WTC11 (cell line): ENCODE results near the gene YDJC. TPM values are rescaled to one million over a fixed set of nuclear protein-coding genes. Genes with fewer than 3 reads are reported as not detected.

Experiments used
- ATAC-seq: fragments of 200-7000 bp; cut with Tn5 transposase; 2 replicates; pipeline ENCODE4 v1.10.0; 2021; ENCODE audit warnings: mild to moderate bottlenecking, moderate library complexity
- CTCF ChIA-PET: fragments of 300-600 bp; sonication (Branson Sonifier 250); formaldehyde crosslinking; loops from one replicate; lab custom pipeline; 2021; ENCODE audit warnings: antibody characterized with exemption; lab: Charles Lee
- POLR2A ChIA-PET: fragments of 350-600 bp; sonication (Branson Sonifier 250); formaldehyde crosslinking; loops from one replicate; lab custom pipeline; 2021; ENCODE audit warnings: antibody characterized with exemption; lab: Charles Lee
- DNase-seq: peaks from one replicate; pipeline ENCODE4 v3.0.0; 2021; ENCODE audit warnings: low spot score
- H3K27ac Mint-ChIP-seq: 2 replicates; pipeline ENCODE4 v1.8.0; 2021; ENCODE audit warnings: mixed read lengths
- H3K27me3 Mint-ChIP-seq: 2 replicates; pipeline ENCODE4 v1.8.0; 2021; ENCODE audit warnings: low read depth, mild to moderate bottlenecking, moderate library complexity, mixed read lengths
- H3K36me3 Mint-ChIP-seq: 2 replicates; pipeline ENCODE4 v1.8.0; 2021; ENCODE audit warnings: mixed read lengths
- H3K4me1 Mint-ChIP-seq: 2 replicates; pipeline ENCODE4 v1.8.0; 2022; ENCODE audit warnings: mixed read lengths
- H3K4me3 Mint-ChIP-seq: 2 replicates; pipeline ENCODE4 v1.8.0; 2021; ENCODE audit warnings: mild to moderate bottlenecking, moderate library complexity, mixed read lengths
- H3K9me3 Mint-ChIP-seq: 2 replicates; pipeline ENCODE4 v1.8.0; 2021; ENCODE audit warnings: mixed read lengths
- ATF1 ChIP-seq: sonication (generic); formaldehyde crosslinking; IDR thresholded peaks from 2 replicates; pipeline ENCODE4 v1.8.1; 2023; ENCODE audit warnings: mild to moderate bottlenecking, moderate library complexity, missing genetic modification reagents
- E2F1 ChIP-seq: sonication (generic); formaldehyde crosslinking; IDR thresholded peaks from 2 replicates; pipeline ENCODE4 v1.8.0; 2022; ENCODE audit warnings: mild to moderate bottlenecking, missing genetic modification reagents
- FOXP1 ChIP-seq: sonication (generic); formaldehyde crosslinking; IDR thresholded peaks from 2 replicates; pipeline ENCODE4 v1.8.0; 2022; ENCODE audit warnings: missing genetic modification reagents, mild to moderate bottlenecking, moderate library complexity, borderline replicate concordance
- GRHL2 ChIP-seq: fragments of 250-450 bp; sonication (Bioruptor Pico); IDR thresholded peaks from 2 replicates; pipeline ENCODE4 v1.8.0; 2022; ENCODE audit warnings: mild to moderate bottlenecking, moderate library complexity; ENCODE audit not compliant: insufficient replicate concordance, severe bottlenecking
- GTF2I ChIP-seq: fragments of 250-450 bp; sonication (Bioruptor Pico); conservative IDR thresholded peaks from 2 replicates; pipeline ENCODE4 v1.4.0; 2021; ENCODE audit warnings: mild to moderate bottlenecking
- HMGA2 ChIP-seq: fragments of 250-450 bp; sonication (Bioruptor Pico); IDR thresholded peaks from 2 replicates; pipeline ENCODE4 v1.4.0; 2021; ENCODE audit warnings: mild to moderate bottlenecking, moderate library complexity
- HMGXB4 ChIP-seq: sonication (generic); formaldehyde crosslinking; IDR thresholded peaks from 2 replicates; pipeline ENCODE4 v1.8.1; 2023; ENCODE audit warnings: mild to moderate bottlenecking, moderate library complexity, missing genetic modification reagents
- MXD4 ChIP-seq: fragments of 250-450 bp; sonication (Bioruptor Pico); IDR thresholded peaks from 2 replicates; pipeline ENCODE4 v1.8.0; 2021; ENCODE audit warnings: mild to moderate bottlenecking, moderate library complexity, borderline replicate concordance
- NR1H2 ChIP-seq: sonication (generic); formaldehyde crosslinking; IDR thresholded peaks from 2 replicates; pipeline ENCODE4 v1.9.0; 2021; ENCODE audit warnings: mild to moderate bottlenecking, moderate library complexity, missing genetic modification reagents
- PRRX2 ChIP-seq: fragments of 250-450 bp; sonication (Bioruptor Pico); IDR thresholded peaks from 2 replicates; pipeline ENCODE4 v1.8.0; 2021; ENCODE audit warnings: mild to moderate bottlenecking
- RORB ChIP-seq: fragments of 250-450 bp; sonication (Bioruptor Pico); IDR thresholded peaks from 2 replicates; pipeline ENCODE4 v1.9.0; 2021; ENCODE audit warnings: mild to moderate bottlenecking
- SMAD3 ChIP-seq: sonication (generic); formaldehyde crosslinking; IDR thresholded peaks from 2 replicates; pipeline ENCODE4 v1.8.0; 2022; ENCODE audit warnings: missing genetic modification reagents, mild to moderate bottlenecking, borderline replicate concordance
- SP1 ChIP-seq: sonication (generic); formaldehyde crosslinking; conservative IDR thresholded peaks from 2 replicates; pipeline ENCODE4 v1.8.1; 2022; ENCODE audit warnings: missing genetic modification reagents
- TP53 ChIP-seq: sonication (generic); formaldehyde crosslinking; IDR thresholded peaks from 2 replicates; pipeline ENCODE4 v1.8.1; 2023; ENCODE audit warnings: mild to moderate bottlenecking, missing genetic modification reagents
- total RNA-seq: library from RNA; stranded (reverse); gene quantifications from 3 replicates; pipeline ENCODE4 v1.2.3, GENCODE V29; 2021
- TF ChIP-seq, protein P1 (sequence below): sonication (generic); formaldehyde crosslinking; IDR thresholded peaks from 2 replicates; pipeline ENCODE4 v1.8.0; 2023; ENCODE audit warnings: mild to moderate bottlenecking, missing genetic modification reagents
- TF ChIP-seq, protein P2 (sequence below): sonication (generic); formaldehyde crosslinking; IDR thresholded peaks from 2 replicates; pipeline ENCODE4 v1.8.0; 2023; ENCODE audit warnings: missing genetic modification reagents
- TF ChIP-seq, protein P3 (sequence below): fragments of 250-450 bp; sonication (Bioruptor Pico); conservative IDR thresholded peaks from 2 replicates; pipeline ENCODE4 v1.9.0; 2021; ENCODE audit warnings: mild to moderate bottlenecking
- TF ChIP-seq, protein P4 (sequence below): sonication (generic); formaldehyde crosslinking; IDR thresholded peaks from 2 replicates; pipeline ENCODE4 v1.8.0; 2022; ENCODE audit warnings: mild to moderate bottlenecking, missing genetic modification reagents

The YDJC gene
- total RNA-seq, 1 experiment from 2014 or later = 39.8 TPM

- TF ChIP-seq NR1H2 (CRISPR knock-in tag) (no peak), FOXP1 (no peak), TP53 (CRISPR knock-in tag) (no peak), E2F1 (no peak), HMGA2 (no peak)
- TF ChIP-seq, protein P1, sequence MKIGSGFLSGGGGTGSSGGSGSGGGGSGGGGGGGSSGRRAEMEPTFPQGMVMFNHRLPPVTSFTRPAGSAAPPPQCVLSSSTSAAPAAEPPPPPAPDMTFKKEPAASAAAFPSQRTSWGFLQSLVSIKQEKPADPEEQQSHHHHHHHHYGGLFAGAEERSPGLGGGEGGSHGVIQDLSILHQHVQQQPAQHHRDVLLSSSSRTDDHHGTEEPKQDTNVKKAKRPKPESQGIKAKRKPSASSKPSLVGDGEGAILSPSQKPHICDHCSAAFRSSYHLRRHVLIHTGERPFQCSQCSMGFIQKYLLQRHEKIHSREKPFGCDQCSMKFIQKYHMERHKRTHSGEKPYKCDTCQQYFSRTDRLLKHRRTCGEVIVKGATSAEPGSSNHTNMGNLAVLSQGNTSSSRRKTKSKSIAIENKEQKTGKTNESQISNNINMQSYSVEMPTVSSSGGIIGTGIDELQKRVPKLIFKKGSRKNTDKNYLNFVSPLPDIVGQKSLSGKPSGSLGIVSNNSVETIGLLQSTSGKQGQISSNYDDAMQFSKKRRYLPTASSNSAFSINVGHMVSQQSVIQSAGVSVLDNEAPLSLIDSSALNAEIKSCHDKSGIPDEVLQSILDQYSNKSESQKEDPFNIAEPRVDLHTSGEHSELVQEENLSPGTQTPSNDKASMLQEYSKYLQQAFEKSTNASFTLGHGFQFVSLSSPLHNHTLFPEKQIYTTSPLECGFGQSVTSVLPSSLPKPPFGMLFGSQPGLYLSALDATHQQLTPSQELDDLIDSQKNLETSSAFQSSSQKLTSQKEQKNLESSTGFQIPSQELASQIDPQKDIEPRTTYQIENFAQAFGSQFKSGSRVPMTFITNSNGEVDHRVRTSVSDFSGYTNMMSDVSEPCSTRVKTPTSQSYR (CRISPR knock-in tag) = no peak
Measured at GRCh38 chr22:21602579-21602978, 27.2 kb downstream of the YDJC start (continued).

- TF ChIP-seq ATF1 (CRISPR knock-in tag) (no peak), RORB (no peak), HMGXB4 (no peak), MXD4 (no peak), SMAD3 (CRISPR knock-in tag) (no peak), GTF2I (CRISPR knock-in tag) (no peak), GRHL2 (CRISPR knock-in tag) (no peak), SP1 (CRISPR knock-in tag) (no peak), PRRX2 (CRISPR knock-in tag) (no peak)
- TF ChIP-seq, protein P2, sequence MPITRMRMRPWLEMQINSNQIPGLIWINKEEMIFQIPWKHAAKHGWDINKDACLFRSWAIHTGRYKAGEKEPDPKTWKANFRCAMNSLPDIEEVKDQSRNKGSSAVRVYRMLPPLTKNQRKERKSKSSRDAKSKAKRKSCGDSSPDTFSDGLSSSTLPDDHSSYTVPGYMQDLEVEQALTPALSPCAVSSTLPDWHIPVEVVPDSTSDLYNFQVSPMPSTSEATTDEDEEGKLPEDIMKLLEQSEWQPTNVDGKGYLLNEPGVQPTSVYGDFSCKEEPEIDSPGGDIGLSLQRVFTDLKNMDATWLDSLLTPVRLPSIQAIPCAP (CRISPR knock-in tag) = no peak
- TF ChIP-seq, protein P3, sequence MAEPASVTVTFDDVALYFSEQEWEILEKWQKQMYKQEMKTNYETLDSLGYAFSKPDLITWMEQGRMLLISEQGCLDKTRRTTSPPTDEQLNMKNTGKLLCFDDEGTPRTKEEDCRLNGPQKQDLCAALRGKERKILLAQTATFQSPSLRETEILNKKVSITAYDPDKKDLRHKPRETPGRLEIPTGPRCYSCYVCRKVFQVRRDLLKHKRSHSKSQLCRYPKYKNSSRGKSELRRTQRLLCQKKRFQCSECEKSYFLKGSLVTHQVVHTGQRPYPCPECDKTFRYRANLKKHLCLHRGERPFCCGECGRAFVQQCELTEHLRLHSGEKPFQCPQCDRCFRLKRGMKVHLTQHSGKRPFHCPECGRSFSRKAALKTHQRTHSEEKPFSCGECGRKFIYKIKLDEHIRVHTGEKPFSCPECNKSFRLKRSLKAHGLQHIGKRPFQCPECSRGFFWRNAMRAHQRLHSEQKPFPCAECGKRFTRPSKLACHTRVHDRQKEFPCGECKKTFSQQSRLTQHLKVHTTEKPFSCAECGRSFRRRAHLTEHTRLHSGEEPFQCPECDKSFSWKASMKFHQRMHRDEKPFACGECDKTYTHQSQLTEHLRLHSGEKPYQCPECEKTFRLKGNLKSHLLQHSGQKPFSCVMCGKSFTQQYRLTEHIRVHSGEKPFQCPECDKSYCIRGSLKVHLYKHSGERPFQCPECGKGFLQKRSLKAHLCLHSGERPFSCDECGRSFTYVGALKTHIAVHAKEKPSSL (CRISPR knock-in tag) = no peak
- TF ChIP-seq, protein P4, sequence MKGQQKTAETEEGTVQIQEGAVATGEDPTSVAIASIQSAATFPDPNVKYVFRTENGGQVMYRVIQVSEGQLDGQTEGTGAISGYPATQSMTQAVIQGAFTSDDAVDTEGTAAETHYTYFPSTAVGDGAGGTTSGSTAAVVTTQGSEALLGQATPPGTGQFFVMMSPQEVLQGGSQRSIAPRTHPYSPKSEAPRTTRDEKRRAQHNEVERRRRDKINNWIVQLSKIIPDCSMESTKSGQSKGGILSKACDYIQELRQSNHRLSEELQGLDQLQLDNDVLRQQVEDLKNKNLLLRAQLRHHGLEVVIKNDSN (CRISPR knock-in tag) = no peak
- no peak for DNase-seq
- Mint-ChIP-seq H3K4me1 (peaks cover 18% of the 10 kb centered on the region), H3K27me3 (no peaks in the 10 kb centered on the region), H3K36me3 (peaks cover 21% of the 10 kb centered on the region), H3K4me3 (no peak overlapping the region), H3K9me3 (no peaks in the 10 kb centered on the region), H3K27ac (peak overlapping the region; percentile 80)
- ChIA-PET CTCF (interaction anchor here (0.5 to 1.5 kb wide), 6 partner anchors 18 to 275 kb away, joined by 3 to 6 read pairs (median 4); no protein-coding TSS in a partner anchor), POLR2A (no interaction called here)
- ATAC-seq = peak; percentile 32; the same call in 1 of the 2 replicates
Measured at GRCh38 chr22:21599053-21599893, 30.5 kb downstream of the YDJC start.
